ENCODE measurements around the gene PTS. TPM values are rescaled to one million over a fixed set of nuclear protein-coding genes. Genes with fewer than 3 reads are reported as not detected.

The PTS gene
- polyA plus RNA-seq, 2 donors: 48.6 to 53.8 TPM

DNA sequence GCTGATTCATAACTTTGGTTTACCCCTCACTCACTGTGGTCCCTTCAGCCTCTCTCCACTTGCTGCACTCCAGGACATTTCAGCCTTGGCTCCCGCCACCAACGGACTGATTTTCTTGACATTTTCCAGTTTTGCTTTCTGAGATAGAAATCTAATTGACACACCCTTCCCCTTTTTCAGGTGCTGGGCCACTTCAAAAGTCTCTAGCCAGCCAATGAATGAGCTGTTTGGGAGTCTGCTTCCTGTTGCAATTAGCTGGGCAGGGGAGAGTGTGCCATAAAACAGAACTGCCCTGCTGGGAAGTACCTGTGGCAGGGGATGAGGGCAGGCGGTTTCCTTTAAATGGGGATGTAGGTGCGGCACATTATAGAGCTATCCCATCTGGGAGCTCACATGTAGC, 55.5 kb downstream of the PTS start:
- WGBS, 2 donors: 74 to 79% methylated on average over 4 of the region's 4 CpGs
- H3K27ac ChIP-seq (ENCODE audit: low read depth in 2 of 2, low read length in 1 of 2): no peak overlapping the region
- no peaks in the 10 kb centered on the region for H3K27me3 ChIP-seq (ENCODE audit: control insufficient read depth in 1 of 2, insufficient read depth in 2 of 2, low read length in 2 of 2)

More for the DNA sequence above, 55.5 kb downstream of the PTS start:
- peaks cover 0 to 5% of the 10 kb centered on the region in 2 donors for H3K4me1 ChIP-seq (ENCODE audit: control insufficient read depth in 2 of 2, insufficient read depth in 2 of 2, low read length in 1 of 2)
- no peaks in the 10 kb centered on the region for H3K36me3 ChIP-seq (ENCODE audit: control insufficient read depth in 2 of 2, insufficient read depth in 2 of 2, low read length in 1 of 2)
- H3K4me3 ChIP-seq (ENCODE audit: low read depth in 1 of 2, low read length in 2 of 2): no peak overlapping the region
- H3K9me3 ChIP-seq (ENCODE audit: control insufficient read depth in 2 of 2, insufficient read depth in 1 of 2, low read depth in 1 of 2, low read length in 1 of 2): no peaks in the 10 kb centered on the region

Other genes with a start within 250 kb of the PTS start
- gene DLAT, start 201.0 kb upstream of the PTS start, polyA plus RNA-seq: 10 to 100 TPM in 1 of 2 donors, 1 to 10 TPM in 1; 9.7 to 22.6 TPM
- 1 to 10 TPM; 1.7 to 1.8 TPM for gene PIH1D2, start 152.4 kb upstream of the PTS start, polyA plus RNA-seq
- 10 to 100 TPM in 1 of 2 donors, 1 to 10 TPM in 1; 9.0 to 10.8 TPM for gene NKAPD1, start 152.1 kb upstream of the PTS start, polyA plus RNA-seq
- 100 to 1,000 TPM; 158 to 165 TPM for gene TIMM8B, start 139.7 kb upstream of the PTS start, polyA plus RNA-seq
- 100 to 1,000 TPM; 148 to 150 TPM for gene SDHD, start 139.6 kb upstream of the PTS start, polyA plus RNA-seq
- gene IL18, start 62.3 kb upstream of the PTS start, polyA plus RNA-seq: 100 to 1,000 TPM; 140 to 289 TPM
- gene TEX12, start 59.1 kb upstream of the PTS start, polyA plus RNA-seq: under 1 TPM; 0.11 to 0.12 TPM
- 10 to 100 TPM in 1 of 2 donors, 1 to 10 TPM in 1; 9.1 to 11.1 TPM for gene BCO2, start 50.9 kb upstream of the PTS start, polyA plus RNA-seq
- not detected for gene PLET1, start 34.4 kb downstream of the PTS start, polyA plus RNA-seq

All from esophagus (tissue), 2 donors.